ENCODE measurements around the gene STAT3.

Gene STAT3

GRCh38 chr17:42313773-42314566, 74.3 kb downstream of the STAT3 start:
- Mint-ChIP-seq H3K36me3 (ENCODE audit: low read depth) (peaks cover 62% of the 10 kb centered on the region), H3K4me3 (peak overlapping the region; percentile 51), H3K4me1 (ENCODE audit: low read depth) (peaks cover 51% of the 10 kb centered on the region), H3K27ac (peak overlapping the region; percentile 71), H3K9me3 (no peaks in the 10 kb centered on the region), H3K27me3 (ENCODE audit: low read depth) (no peaks in the 10 kb centered on the region)
- no peak for DNase-seq (ENCODE audit: low spot score)

- no peak for DNase-seq (ENCODE audit: low spot score)
- H3K4me1 Mint-ChIP-seq (ENCODE audit: low read depth), result peaks cover 51% of the 10 kb centered on the region
- no peaks in the 10 kb centered on the region for H3K9me3 Mint-ChIP-seq
- H3K27ac Mint-ChIP-seq, result peak overlapping the region; percentile 71
- no peaks in the 10 kb centered on the region for H3K27me3 Mint-ChIP-seq (ENCODE audit: low read depth)
- H3K4me3 Mint-ChIP-seq, result no peak overlapping the region
- H3K36me3 Mint-ChIP-seq (ENCODE audit: low read depth), result peaks cover 62% of the 10 kb centered on the region
Measured at GRCh38 chr17:42313389-42313772, 74.9 kb downstream of the STAT3 start.

DNA sequence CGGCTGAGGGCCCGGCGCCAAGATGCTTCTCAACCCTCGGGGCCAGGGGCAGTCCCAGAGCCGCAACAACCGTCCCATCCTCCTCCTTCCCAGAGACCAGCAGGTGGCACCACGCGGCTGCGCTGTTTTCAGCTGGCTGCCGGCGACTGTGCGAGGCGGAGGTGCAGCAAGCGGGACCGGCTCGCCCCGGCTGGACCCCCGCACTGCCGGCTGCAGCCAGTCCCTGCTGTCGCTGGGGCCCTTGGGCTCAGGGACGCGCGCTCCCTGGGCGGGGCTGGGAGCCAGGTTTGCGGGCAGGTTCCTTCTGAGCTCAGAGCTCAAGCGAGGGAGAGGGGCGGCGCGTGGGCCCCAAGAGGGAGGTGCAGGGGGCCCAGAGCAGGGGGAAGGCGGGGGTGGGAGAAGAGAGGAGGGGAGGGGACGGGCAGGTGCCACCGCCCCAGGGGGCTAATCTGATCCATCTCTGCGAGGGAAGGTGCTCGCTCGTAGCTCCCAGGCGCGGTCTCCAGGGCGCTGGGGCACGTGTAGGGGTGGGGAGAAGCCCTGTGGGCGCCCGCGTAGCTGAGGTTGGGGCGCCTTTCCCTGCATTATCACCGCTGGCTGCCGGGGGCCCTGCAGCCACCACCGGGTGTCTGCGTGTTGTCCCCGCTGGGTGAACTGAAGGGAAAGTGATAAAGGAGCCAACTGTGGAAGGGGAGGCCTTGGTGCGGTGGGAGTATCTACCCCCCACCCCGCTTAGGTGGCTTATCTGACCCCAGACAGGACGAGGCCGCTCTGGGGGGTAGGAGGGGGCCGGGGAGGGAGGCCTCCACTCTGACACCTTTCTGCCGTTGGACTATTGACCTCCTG, 75.7 kb downstream of the STAT3 start:
- DNase-seq (ENCODE audit: low spot score), result peak; percentile 79
- Mint-ChIP-seq H3K36me3 (ENCODE audit: low read depth) (peaks cover 65% of the 10 kb centered on the region), H3K4me1 (ENCODE audit: low read depth) (peaks cover 51% of the 10 kb centered on the region), H3K27me3 (ENCODE audit: low read depth) (no peaks in the 10 kb centered on the region), H3K9me3 (no peaks in the 10 kb centered on the region), H3K4me3 (peak overlapping the region; percentile 66), H3K27ac (peak overlapping the region; percentile 84)

DNA sequence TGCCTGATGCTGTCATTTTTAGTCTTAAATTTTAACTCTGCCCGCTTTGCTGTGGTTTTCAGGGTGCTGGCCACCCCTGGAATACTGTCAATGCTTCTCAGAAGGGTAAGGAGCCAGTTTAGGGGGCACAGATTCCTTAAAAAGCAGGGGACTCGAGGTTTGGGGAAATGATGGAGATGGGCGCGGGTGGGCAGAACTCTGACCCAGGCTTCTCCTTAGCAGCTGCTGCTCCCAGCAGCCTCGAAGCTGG, 76.3 kb downstream of the STAT3 start:
- no peak for DNase-seq (ENCODE audit: low spot score)
- Mint-ChIP-seq H3K4me3 (peak overlapping the region; percentile 62), H3K9me3 (no peaks in the 10 kb centered on the region), H3K36me3 (ENCODE audit: low read depth) (peaks cover 65% of the 10 kb centered on the region), H3K4me1 (ENCODE audit: low read depth) (peaks cover 51% of the 10 kb centered on the region), H3K27me3 (ENCODE audit: low read depth) (no peaks in the 10 kb centered on the region), H3K27ac (peak overlapping the region; percentile 84)

- Mint-ChIP-seq H3K27me3 (ENCODE audit: low read depth) (no peaks in the 10 kb centered on the region), H3K27ac (peak overlapping the region; percentile 84), H3K4me3 (peak overlapping the region; percentile 71), H3K4me1 (ENCODE audit: low read depth) (peaks cover 49% of the 10 kb centered on the region), H3K9me3 (no peaks in the 10 kb centered on the region), H3K36me3 (ENCODE audit: low read depth) (peaks cover 63% of the 10 kb centered on the region)
- no peak for DNase-seq (ENCODE audit: low spot score)
Measured at GRCh38 chr17:42311240-42312034, 76.8 kb downstream of the STAT3 start.

- Mint-ChIP-seq H3K4me1 (ENCODE audit: low read depth) (peaks cover 48% of the 10 kb centered on the region), H3K4me3 (peak overlapping the region; percentile 71)
- DNase-seq (ENCODE audit: low spot score), result no peak
Measured at GRCh38 chr17:42310787-42311215, 77.4 kb downstream of the STAT3 start.

DNA sequence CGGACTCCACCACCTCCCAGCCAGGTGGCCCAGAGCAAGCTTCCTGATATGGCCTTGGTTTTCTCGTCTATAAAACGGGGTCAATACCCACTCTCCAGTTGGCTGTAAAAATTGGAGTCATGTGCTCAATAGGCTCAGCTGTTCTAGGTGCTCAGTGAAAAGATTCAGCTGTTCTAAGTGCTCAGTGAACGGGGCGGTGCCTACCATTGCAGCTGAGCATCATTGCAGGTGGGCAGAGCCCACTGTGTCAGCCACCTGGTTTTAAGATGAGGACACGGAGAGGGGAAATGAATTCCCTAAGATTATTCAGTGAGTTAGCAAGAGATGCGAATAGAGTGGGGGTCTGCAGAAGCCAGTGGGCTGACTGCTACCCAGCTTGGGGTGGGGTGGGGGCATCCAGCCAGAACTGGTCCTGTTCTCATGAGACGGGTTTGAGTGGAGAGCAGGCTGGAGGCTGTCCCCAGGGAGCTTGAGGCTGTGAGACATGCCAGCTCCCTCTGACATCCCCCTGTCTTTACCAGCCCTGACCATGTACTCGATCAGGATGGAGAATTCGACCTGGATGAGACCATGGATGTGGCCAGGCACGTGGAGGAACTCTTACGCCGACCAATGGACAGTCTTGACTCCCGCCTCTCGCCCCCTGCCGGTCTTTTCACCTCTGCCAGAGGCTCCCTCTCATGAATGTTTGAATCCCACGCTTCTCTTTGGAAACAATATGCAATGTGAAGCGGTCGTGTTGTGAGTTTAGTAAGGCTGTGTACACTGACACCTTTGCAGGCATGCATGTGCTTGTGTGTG, 78.1 kb downstream of the STAT3 start:
- Mint-ChIP-seq H3K4me3 (peak overlapping the region; percentile 71), H3K27me3 (ENCODE audit: low read depth) (no peaks in the 10 kb centered on the region), H3K36me3 (ENCODE audit: low read depth) (peaks cover 61% of the 10 kb centered on the region)

More at GRCh38 chr17:42310787-42311215, 77.4 kb downstream of the STAT3 start:
- Mint-ChIP-seq H3K27me3 (ENCODE audit: low read depth) (no peaks in the 10 kb centered on the region), H3K27ac (peak overlapping the region; percentile 84), H3K36me3 (ENCODE audit: low read depth) (peaks cover 67% of the 10 kb centered on the region), H3K9me3 (no peaks in the 10 kb centered on the region)

DNA sequence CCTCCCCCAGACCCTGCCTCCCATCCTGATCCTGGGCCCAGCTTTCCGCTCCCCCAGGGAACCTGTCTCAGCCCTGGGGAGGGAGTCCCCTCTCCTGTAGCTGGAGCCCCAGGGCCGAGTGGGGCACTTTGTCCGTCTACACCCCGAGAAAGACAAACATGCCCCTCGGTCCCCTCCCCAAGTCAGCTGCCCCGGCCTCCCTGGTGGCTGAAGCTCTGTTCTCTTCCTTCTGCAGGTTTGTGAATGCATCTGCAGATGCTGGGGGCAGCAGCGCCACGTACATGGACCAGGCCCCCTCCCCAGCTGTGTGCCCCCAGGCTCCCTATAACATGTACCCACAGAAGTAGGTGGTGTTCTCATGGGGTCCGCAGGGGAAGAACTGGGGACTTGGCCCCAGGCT, 79.1 kb downstream of the STAT3 start:
- H3K9me3 Mint-ChIP-seq, result no peaks in the 10 kb centered on the region
- H3K4me1 Mint-ChIP-seq (ENCODE audit: low read depth), result peaks cover 43% of the 10 kb centered on the region
- H3K36me3 Mint-ChIP-seq (ENCODE audit: low read depth), result peaks cover 67% of the 10 kb centered on the region
- H3K27ac Mint-ChIP-seq, result peak overlapping the region; percentile 27
- no peaks in the 10 kb centered on the region for H3K27me3 Mint-ChIP-seq (ENCODE audit: low read depth)
- H3K4me3 Mint-ChIP-seq, result no peak overlapping the region
- DNase-seq (ENCODE audit: low spot score), result no peak

More for the DNA sequence above, 78.1 kb downstream of the STAT3 start:
- Mint-ChIP-seq H3K27ac (peak overlapping the region; percentile 16), H3K9me3 (no peaks in the 10 kb centered on the region), H3K4me1 (ENCODE audit: low read depth) (peaks cover 42% of the 10 kb centered on the region)
- DNase-seq (ENCODE audit: low spot score), result no peak

GRCh38 chr17:42308446-42308845, 79.8 kb downstream of the STAT3 start:
- H3K27me3 Mint-ChIP-seq (ENCODE audit: low read depth), result no peaks in the 10 kb centered on the region
- H3K4me1 Mint-ChIP-seq (ENCODE audit: low read depth), result peaks cover 37% of the 10 kb centered on the region

GRCh38 chr17:42307362-42307927, 80.8 kb downstream of the STAT3 start:
- Mint-ChIP-seq H3K9me3 (no peaks in the 10 kb centered on the region), H3K4me3 (no peak overlapping the region), H3K4me1 (ENCODE audit: low read depth) (peaks cover 33% of the 10 kb centered on the region), H3K36me3 (ENCODE audit: low read depth) (peaks cover 70% of the 10 kb centered on the region), H3K27ac (peak overlapping the region; percentile 65), H3K27me3 (ENCODE audit: low read depth) (no peaks in the 10 kb centered on the region)
- DNase-seq (ENCODE audit: low spot score), result no peak

More at GRCh38 chr17:42308446-42308845, 79.8 kb downstream of the STAT3 start:
- Mint-ChIP-seq H3K4me3 (no peak overlapping the region), H3K9me3 (no peaks in the 10 kb centered on the region), H3K36me3 (ENCODE audit: low read depth) (peaks cover 68% of the 10 kb centered on the region), H3K27ac (no peak overlapping the region)
- DNase-seq (ENCODE audit: low spot score), result no peak

DNA sequence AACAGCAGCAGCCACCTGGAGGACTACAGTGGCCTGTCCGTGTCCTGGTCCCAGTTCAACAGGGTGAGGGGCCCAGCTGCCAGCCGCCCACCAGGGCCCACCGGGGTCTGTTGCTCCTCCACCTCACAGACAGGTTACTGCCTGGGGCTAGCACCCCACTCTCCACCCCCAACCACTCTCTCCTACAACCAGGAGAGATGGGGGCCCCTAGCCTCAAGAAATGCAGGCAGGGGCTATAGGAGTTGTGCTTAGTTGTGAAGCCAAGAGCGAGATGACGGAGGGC, 81.9 kb downstream of the STAT3 start:
- Mint-ChIP-seq H3K4me1 (ENCODE audit: low read depth) (peaks cover 26% of the 10 kb centered on the region), H3K9me3 (no peaks in the 10 kb centered on the region)

DNA sequence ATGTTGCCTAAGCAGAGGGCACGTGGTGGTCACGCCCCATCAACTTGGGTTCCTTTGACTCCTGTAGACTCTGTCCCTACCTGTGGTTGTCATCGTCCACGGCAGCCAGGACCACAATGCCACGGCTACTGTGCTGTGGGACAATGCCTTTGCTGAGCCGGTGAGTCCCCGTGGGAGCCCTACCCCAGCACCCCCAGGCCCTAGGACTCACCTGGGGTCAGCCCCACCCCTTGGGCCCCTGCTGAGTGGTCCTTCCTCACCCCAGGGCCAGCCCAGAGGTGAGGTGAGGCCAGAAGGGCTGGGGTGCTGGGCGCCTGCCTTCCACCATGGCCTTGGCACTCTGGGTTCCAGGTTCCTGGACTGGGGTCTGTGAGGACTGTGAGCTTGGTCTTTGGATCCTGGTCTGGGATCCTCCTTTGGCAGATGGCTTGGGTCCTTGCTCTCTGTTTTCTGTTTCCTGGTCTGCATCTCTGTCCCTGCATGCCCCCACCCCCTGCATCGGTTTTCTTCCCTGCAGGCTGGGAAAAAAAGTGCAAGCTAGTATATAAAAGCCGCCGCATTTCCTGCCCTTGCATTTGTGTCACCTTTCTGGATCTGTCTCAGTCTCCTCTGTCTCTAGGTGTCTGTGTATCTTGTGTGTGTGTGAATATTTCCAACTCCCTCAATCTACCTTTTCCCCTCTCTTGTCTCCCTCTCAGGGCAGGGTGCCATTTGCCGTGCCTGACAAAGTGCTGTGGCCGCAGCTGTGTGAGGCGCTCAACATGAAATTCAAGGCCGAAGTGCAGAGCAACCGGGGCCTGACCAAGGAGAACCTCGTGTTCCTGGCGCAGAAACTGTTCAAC, 82.5 kb downstream of the STAT3 start:
- H3K4me1 Mint-ChIP-seq (ENCODE audit: low read depth), result peaks cover 20% of the 10 kb centered on the region

More for the DNA sequence above, 81.9 kb downstream of the STAT3 start:
- H3K4me3 Mint-ChIP-seq, result no peak overlapping the region
- no peak for DNase-seq (ENCODE audit: low spot score)
- H3K36me3 Mint-ChIP-seq (ENCODE audit: low read depth), result peaks cover 76% of the 10 kb centered on the region
- H3K27ac Mint-ChIP-seq, result peak overlapping the region; percentile 58
- no peaks in the 10 kb centered on the region for H3K27me3 Mint-ChIP-seq (ENCODE audit: low read depth)

More for the DNA sequence above, 82.5 kb downstream of the STAT3 start:
- Mint-ChIP-seq H3K27ac (peak overlapping the region; percentile 58), H3K27me3 (ENCODE audit: low read depth) (no peaks in the 10 kb centered on the region), H3K36me3 (ENCODE audit: low read depth) (peaks cover 76% of the 10 kb centered on the region), H3K4me3 (no peak overlapping the region), H3K9me3 (no peaks in the 10 kb centered on the region)
- no peak for DNase-seq (ENCODE audit: low spot score)
